ENCODE data around the gene PIK3R6. TPM values are rescaled to one million over a fixed set of nuclear protein-coding genes. Genes with fewer than 3 reads are reported as not detected.
"Not testable (repeated sequence)": the region's sequence is repeated elsewhere in the genome, so short reads cannot be mapped to it uniquely, and the experiment has no call there.

PIK3R6 gene
- total RNA-seq, 1 donor from 2014 or later: not detected

DNA sequence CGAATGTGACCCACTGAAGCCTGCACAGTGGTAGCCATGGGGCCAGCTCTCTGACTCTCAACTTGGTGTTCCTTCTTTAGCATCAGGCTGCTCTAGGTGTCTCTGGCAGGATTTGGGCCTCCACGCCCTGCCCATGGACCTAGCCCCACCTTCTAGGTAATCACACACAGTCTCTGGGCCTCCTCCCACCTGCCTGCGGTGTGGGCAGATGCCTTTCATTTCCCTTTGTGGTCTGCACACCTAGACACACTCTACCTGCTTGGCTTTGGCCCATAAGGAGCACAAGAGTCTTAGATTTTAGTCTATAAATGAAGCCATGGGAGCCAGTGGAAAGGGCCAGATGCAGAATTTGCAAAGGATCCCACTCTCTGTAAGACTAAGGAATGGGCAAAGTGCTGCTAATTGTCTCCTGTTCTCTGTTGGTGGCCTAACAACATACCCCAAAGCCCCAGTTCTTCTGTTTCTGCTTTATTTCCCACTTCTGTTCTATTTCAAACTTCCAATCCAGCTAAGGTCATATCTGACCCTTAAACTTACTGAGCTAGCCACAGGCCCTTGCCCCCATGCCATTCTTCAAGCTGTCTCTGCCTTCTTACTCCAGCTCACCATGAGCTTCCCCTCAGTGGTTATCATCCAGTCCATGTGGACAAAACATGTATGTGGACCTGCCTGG is 61.1 kb downstream of the PIK3R6 start:
- H3K4me3 ChIP-seq (ENCODE audit: low read depth, low read length): no peak overlapping the region
- no peaks in the 10 kb centered on the region for H3K36me3 ChIP-seq (ENCODE audit: control insufficient read depth, insufficient read depth, low read length)
- H3K27me3 ChIP-seq (ENCODE audit: control insufficient read depth, insufficient read depth, low read length): peaks cover 2% of the 10 kb centered on the region
- TF ChIP-seq CTCF (IDR thresholded peaks at IDR 0.05; ENCODE audit: insufficient read depth, low read length, poor library complexity, severe bottlenecking): no peak
- no peak for DNase-seq (ENCODE audit: low read depth)

- H3K36me3 ChIP-seq (ENCODE audit: control insufficient read depth, insufficient read depth, low read length); DNase-seq (ENCODE audit: low read depth); H3K27me3 ChIP-seq (ENCODE audit: control insufficient read depth, insufficient read depth, low read length); H3K4me3 ChIP-seq (ENCODE audit: low read depth, low read length): not testable (repeated sequence)
Observed at GRCh38 chr17:8805396-8805795, 62.1 kb downstream of the PIK3R6 start.

- Histone ChIP-seq H3K27me3 (ENCODE audit: control insufficient read depth, insufficient read depth, low read length) (peaks cover 11% of the 10 kb centered on the region), H3K36me3 (ENCODE audit: control insufficient read depth, insufficient read depth, low read length) (no peaks in the 10 kb centered on the region), H3K4me3 (ENCODE audit: low read depth, low read length) (no peak overlapping the region)
- TF ChIP-seq CTCF (IDR thresholded peaks at IDR 0.05; ENCODE audit: insufficient read depth, low read length, poor library complexity, severe bottlenecking): no peak
- DNase-seq (ENCODE audit: low read depth): no peak
Observed at GRCh38 chr17:8803531-8804420, 63.7 kb downstream of the PIK3R6 start.

DNA sequence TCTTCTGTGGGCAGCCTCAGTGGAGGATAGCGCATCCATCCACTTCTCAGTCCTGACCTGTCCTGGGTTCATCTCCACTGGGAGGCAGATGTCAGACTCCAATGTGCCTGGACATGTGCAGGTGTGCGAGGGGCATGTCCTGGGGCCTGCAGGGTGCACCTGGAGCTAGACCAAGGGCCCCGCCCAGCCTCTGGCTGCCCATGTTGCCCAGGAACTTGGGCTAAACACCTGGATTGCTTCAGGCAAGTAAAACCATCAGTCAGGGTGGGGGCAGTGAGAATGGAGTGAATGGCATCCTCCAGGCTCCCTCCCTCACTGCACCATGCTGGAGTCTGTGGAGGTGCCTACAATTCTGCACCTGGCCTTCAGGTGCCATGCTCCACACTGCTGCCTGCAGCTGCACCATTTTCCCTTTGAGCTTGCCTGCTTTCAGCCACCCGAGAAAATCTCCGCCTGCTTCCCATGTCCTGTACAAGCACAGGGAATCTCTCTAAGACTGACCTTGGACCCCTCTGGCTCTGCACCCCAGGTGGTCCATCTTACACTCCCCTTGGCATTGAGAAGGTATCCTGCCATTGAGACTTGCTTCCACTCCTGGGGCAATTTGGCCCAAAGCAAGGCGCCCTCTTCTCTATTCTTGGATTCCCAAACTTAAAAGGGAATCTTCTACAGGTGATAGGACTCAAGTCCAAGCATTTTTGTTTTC is 66.2 kb downstream of the PIK3R6 start:
- TF ChIP-seq CTCF (IDR thresholded peaks at IDR 0.05; ENCODE audit: insufficient read depth, low read length, poor library complexity, severe bottlenecking): no peak
- Histone ChIP-seq H3K36me3 (ENCODE audit: control insufficient read depth, insufficient read depth, low read length) (no peaks in the 10 kb centered on the region), H3K27me3 (ENCODE audit: control insufficient read depth, insufficient read depth, low read length) (peaks cover 16% of the 10 kb centered on the region), H3K4me3 (ENCODE audit: low read depth, low read length) (no peak overlapping the region)
- DNase-seq (ENCODE audit: low read depth): no peak

DNA sequence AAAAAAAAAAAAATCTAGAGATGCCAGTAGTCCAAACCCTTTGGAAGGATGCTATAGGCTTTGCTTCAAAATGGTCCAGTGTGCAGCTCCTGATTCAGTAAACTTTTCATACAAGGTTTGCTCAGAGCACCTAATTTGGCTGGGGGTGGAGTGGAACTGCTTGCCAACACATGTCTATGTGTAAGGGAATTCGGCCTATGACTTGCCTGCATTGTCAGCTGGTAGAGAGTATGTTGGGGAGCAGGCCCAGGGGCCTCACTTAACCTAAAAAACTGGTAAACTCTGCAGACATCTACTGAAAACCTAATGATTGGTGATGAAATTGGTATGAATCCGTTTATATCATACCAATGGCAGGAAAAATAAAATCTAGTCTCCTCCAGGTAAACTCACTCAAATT is 66.8 kb downstream of the PIK3R6 start:
- Histone ChIP-seq H3K27me3 (ENCODE audit: control insufficient read depth, insufficient read depth, low read length) (peaks cover 16% of the 10 kb centered on the region), H3K36me3 (ENCODE audit: control insufficient read depth, insufficient read depth, low read length) (no peaks in the 10 kb centered on the region), H3K4me3 (ENCODE audit: low read depth, low read length) (no peak overlapping the region)
- no peak for DNase-seq (ENCODE audit: low read depth)
- TF ChIP-seq CTCF (IDR thresholded peaks at IDR 0.05; ENCODE audit: insufficient read depth, low read length, poor library complexity, severe bottlenecking): no peak

GRCh38 chr17:8799570-8800212 is 67.8 kb downstream of the PIK3R6 start:
- Histone ChIP-seq H3K36me3 (ENCODE audit: control insufficient read depth, insufficient read depth, low read length) (no peaks in the 10 kb centered on the region), H3K27me3 (ENCODE audit: control insufficient read depth, insufficient read depth, low read length) (peaks cover 16% of the 10 kb centered on the region), H3K4me3 (ENCODE audit: low read depth, low read length) (no peak overlapping the region)
- no peak for TF ChIP-seq CTCF (IDR thresholded peaks at IDR 0.05; ENCODE audit: insufficient read depth, low read length, poor library complexity, severe bottlenecking)
- no peak for DNase-seq (ENCODE audit: low read depth)
